ENCODE data around the gene TTC39A.
A peak's percentile ranks its signal among the peaks of the same experiment; 100 is the strongest.

The TTC39A gene

GRCh38 chr1:51296383-51297357 lies 33.7 kb downstream of the TTC39A start:
- DNase-seq: peak; percentile 35

- DNase-seq: no peak
Measured at GRCh38 chr1:51295926-51296325, 34.4 kb downstream of the TTC39A start.

- DNase-seq: no peak
Measured at GRCh38 chr1:51294566-51295184, 35.7 kb downstream of the TTC39A start.

- no peak for DNase-seq
Measured at GRCh38 chr1:51293898-51294515, 36.4 kb downstream of the TTC39A start.

- DNase-seq: no peak
Measured at GRCh38 chr1:51290489-51290847, 39.9 kb downstream of the TTC39A start.

- no peak for DNase-seq
Measured at GRCh38 chr1:51289676-51290488, 40.5 kb downstream of the TTC39A start.

GRCh38 chr1:51288578-51288977 lies 41.8 kb downstream of the TTC39A start:
- DNase-seq: no peak

- no peak for DNase-seq
Measured at GRCh38 chr1:51287966-51288365, 42.4 kb downstream of the TTC39A start.

- no peak for DNase-seq
Measured at GRCh38 chr1:51285055-51285454, 45.3 kb downstream of the TTC39A start.

- DNase-seq: peak; percentile 91
Measured at GRCh38 chr1:51284487-51284954, 45.8 kb downstream of the TTC39A start.

- DNase-seq: no peak
Measured at GRCh38 chr1:51283979-51284378, 46.4 kb downstream of the TTC39A start.

GRCh38 chr1:51282605-51283004 lies 47.8 kb downstream of the TTC39A start:
- DNase-seq: no peak

GRCh38 chr1:51281807-51282206 lies 48.6 kb downstream of the TTC39A start:
- DNase-seq: no peak

GRCh38 chr1:51280321-51280978 lies 49.9 kb downstream of the TTC39A start:
- no peak for DNase-seq

GRCh38 chr1:51276286-51276685 lies 54.1 kb downstream of the TTC39A start:
- no peak for DNase-seq

- no peak for DNase-seq
Measured at GRCh38 chr1:51274676-51275075, 55.7 kb downstream of the TTC39A start.

GRCh38 chr1:51272916-51273315 lies 57.4 kb downstream of the TTC39A start:
- DNase-seq: no peak

GRCh38 chr1:51270751-51271150 lies 59.6 kb downstream of the TTC39A start:
- DNase-seq: no peak

- no peak for DNase-seq
Measured at GRCh38 chr1:51268634-51269033, 61.7 kb downstream of the TTC39A start.

GRCh38 chr1:51266791-51267190 lies 63.6 kb downstream of the TTC39A start:
- DNase-seq: no peak

- no peak for DNase-seq
Measured at GRCh38 chr1:51266181-51266580, 64.2 kb downstream of the TTC39A start.

- no peak for DNase-seq
Measured at GRCh38 chr1:51265618-51266017, 64.7 kb downstream of the TTC39A start.
